NCI-H526 (cell line): Measurements from ENCODE around the gene TLX2.
A peak's percentile ranks its signal among the peaks of the same experiment; 100 is the strongest.
"Not testable (repeated sequence)": the region's sequence is repeated elsewhere in the genome, so short reads cannot be mapped to it uniquely, and the experiment has no call there.

Source experiments
- DNase-seq, 2 experiments: peaks; one replicate each; lab custom pipeline; 2025; lab: John Stamatoyannopoulos, UW

TLX2 gene

DNA sequence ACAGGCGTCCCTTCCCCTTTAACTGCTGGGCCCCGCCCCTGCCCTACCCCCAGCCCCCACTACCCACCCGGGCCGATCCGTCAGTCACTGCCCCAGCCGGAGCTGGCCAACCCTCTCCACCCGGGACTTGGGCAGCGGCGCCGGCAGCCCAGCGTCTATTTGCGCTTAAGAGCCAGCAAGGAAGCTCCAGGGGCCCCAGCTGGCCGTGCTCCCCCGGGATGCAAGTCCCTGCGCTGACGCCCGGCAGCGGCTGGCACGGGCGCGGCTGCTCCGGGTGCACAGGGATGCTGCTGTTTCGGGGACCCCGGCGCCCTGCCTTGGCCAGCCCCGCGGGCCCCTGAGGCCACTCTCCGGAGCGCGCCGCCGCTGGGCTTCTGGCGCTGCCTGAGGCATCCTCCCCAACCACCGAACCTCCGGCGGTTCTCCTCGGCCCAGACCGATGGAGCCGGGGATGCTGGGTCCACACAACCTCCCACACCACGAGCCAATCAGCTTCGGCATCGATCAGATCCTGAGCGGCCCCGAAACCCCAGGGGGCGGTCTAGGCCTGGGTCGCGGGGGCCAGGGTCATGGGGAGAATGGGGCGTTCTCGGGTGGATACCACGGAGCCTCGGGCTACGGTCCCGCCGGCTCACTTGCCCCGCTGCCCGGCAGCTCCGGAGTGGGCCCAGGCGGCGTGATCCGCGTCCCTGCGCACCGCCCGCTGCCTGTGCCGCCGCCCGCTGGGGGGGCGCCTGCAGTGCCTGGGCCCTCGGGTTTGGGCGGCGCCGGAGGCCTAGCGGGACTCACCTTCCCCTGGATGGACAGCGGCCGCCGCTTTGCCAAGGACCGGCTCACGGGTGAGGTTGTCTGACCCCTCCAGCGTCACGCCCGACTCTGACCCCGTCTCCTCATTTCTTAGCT, at the start of gene TLX2:
Gene TLX2, plus strand, starts transcription at position 83 of the 903 bp plus-strand sequence. Its CDS starts 357 bp downstream, at position 440.
- DNase-seq: peak in 1 of 2 experiments; percentile 63

DNA sequence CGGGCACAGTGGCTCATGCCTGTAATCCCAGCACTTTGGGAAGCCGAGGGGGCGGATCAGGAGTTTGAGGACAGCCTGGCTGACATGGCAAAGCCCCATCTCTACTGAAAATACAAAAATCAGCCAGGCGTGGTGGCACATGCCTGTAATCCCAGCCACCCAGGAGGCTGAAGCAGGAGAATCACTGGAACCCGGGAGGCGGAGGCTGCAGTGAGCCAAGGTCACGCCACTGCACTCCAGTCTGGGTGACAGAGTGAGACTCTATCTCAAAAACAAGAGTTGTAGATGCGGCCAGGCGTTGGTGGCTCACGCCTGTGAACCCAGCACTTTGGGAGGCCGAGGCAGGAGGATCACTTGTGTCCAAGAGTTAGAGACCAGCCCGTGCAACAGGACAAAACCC, 43.5 kb upstream of the TLX2 start:
- DNase-seq: not testable (repeated sequence)

DNA sequence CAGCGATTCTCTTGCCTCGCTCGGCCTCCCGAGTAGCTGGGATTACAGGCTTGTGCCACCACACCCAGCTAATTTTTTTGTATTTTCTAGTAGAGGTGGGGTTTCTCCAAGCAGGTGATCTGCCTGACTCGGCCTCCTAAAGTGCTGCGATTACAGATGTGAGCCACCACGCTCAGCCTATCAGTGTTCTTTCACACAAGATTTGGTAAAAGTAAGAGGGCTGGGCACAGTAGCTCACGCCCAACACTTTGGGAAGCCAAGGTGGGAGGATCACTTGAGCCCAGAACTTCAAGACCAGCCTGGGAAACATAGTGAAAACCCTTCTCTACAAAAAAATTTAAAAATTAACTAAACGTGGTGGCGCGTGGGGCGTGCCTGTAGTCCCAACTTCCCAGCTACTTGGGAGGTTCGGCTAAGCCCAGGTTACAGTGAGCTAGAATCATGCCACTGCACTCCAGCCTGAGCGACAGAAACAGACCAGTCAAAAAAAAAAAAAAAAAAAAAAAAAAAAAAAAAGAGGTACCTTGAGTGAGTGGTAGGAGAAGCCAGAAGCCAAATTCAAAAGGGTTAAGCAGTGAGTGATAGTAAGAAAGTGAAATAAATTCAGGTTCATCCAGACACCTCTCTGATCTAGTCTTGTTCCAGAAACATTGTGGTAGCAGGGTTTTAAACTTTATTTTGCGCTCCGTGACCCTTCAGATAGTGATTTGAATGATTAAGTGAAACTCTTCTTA, 42.8 kb upstream of the TLX2 start:
- no peak for DNase-seq

DNA sequence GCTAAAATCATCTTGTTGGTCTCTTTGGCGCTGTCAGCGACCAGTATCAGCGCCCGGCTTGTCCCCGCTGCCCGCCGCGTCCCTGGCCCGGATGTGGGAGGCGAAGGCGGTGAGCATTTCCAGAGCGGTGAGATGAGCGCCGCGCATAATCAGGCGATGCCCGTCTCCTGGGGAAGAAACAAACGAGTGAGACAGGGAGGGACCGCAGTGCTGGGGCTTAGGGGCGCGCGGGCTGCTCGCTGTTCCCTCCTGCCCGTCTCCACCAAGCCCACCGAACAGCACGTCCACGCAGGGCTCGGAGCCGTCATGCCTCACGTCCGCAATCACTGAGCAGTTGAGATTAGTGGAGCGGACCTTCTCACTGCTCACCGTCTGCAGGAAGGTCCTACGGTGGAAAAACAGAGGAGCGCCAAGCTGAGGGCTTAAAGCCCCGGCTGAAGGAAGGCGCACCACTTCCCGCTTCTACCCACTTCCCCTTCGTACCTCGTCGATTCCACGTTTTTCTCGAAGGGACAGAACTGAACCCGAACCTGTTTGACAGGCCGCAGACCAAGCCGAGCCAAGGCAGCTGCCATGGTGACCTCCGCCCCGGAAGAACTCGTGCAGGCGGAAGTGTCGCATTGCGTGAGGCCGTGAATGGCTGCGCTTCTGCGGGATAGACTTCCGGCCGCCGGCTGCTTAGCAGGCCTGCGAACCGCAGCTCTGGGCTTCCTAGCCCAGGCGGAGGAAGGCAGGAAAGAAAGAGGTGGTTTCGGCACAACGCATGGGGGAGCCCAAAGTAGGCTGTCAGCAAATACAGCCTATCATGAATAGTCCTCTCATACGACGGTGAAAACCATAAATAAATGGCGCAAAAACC, 41.9 kb upstream of the TLX2 start, which contains the start of gene MRPL53:
Gene MRPL53, minus strand, starts transcription at position 595 of the 859 bp plus-strand sequence. Its CDS starts 20 bp downstream, at position 575.
- peak; percentile 87 to 95 for DNase-seq

DNA sequence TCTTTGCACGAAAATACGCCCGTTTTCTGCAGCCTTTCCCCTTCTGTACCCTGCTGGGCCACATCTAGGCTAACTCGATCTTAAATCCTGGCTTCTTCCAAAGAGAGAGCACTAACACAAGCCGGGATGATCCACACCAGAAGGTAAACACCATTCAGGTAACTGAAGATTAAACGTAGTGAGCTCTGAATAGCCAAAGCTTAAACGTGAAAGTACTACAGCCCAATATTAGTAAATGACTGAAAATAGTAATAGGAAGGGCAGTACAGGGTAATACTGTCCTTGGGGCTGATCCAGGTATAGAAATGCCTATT, 41.3 kb upstream of the TLX2 start:
- no peak for DNase-seq

DNA sequence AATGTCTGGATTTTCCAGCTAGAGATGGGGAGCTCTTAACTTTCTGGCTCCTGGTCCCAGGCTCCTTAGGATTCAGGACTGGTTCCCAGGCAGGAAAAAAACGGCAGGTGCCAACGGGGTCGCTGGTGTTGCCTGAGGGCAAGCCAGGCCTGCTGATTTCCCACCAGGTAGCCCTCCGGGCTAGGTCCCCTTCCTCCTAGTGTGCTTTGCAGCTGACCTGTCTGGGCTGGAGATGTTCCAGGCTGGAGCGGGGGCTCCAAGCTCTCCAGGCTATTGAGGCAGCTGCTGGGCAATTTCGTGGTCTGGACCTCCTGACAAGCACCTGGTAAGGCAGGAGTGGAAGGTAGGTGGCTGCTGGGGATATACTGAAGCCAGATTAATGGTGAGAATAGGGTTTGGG, 39.8 kb upstream of the TLX2 start:
- no peak for DNase-seq

DNA sequence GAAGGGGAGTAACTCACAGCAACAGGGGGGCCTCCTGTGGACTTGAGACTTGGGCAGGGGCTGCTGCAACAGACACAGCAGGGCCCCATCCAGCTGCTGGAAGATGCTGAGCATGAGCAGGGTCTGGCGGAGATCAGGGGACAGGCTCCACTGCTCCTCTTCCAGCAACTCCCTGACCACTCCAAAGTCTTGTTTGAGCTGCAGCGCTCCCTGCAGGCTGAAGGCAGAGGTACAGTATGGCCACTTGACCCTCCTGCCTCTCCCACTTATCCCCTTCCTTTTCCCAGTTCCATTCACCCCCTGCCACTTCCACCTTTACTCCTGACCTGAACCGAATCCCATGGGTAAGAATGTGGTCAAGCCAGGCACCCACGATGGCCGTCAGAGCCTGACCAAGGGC, 39.4 kb upstream of the TLX2 start:
- peak in 1 of 2 experiments; percentile 9 for DNase-seq

DNA sequence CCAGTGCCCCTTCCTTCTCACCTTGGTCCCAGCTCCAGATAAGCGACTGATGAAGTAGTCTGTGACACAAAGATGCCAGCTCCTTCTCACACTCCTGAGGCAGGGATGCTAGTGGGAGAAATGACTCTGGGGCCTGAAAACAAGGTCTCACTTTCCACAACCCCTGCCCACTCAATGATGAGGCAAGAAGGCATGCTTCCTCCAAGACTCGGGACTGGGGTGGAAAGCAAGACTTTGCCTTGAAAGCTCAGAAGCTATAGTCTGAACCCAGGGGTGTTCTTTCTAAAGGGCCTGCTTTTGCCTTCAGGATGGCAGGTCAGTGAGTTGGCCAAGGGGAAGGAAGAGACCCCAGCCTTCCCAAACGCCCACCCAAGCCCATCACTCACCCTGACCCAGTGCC, 32.8 kb upstream of the TLX2 start:
- DNase-seq: no peak

DNA sequence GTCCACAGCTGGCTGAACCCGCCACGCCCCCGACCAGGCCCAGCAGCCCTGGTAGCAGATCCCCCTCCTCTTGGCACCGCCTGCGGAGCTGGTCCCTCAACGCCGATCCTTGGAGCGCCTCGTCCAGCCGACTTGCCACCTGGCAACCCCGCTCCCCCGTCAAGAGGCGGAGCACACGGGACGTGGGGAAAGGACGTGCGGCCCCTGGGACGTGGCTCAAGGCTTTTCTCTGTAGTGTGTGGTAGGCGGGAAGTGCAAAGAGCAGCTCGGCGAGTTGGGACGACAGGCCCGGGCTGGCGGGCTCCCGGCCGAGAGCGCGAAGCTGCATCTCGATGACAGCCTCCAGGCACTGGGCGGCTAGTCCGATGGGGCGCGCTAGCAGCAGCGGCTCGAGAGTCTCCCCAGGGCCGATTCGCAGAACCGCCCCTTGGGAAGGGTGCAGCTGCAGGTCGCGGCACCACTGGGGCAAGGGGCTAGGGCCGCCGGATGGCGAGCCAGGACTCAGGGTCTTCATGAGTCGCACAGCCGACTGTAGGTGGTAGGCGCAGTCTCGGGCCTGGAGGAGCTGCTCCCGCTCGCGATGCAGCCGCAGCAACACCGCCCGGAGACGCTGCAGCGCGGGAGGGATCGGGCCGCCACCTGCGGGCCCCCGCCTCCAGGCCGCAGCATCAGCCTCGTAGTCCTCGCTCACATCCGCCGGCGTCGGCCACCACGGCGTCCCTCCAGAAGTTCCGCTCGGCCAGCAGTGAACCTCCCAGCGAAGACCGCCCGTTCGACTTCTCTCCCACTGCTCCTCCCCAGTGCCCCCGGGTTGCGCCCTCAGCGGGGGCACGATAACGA, 32.1 kb upstream of the TLX2 start:
- DNase-seq: peak in 1 of 2 experiments; percentile 77

DNA sequence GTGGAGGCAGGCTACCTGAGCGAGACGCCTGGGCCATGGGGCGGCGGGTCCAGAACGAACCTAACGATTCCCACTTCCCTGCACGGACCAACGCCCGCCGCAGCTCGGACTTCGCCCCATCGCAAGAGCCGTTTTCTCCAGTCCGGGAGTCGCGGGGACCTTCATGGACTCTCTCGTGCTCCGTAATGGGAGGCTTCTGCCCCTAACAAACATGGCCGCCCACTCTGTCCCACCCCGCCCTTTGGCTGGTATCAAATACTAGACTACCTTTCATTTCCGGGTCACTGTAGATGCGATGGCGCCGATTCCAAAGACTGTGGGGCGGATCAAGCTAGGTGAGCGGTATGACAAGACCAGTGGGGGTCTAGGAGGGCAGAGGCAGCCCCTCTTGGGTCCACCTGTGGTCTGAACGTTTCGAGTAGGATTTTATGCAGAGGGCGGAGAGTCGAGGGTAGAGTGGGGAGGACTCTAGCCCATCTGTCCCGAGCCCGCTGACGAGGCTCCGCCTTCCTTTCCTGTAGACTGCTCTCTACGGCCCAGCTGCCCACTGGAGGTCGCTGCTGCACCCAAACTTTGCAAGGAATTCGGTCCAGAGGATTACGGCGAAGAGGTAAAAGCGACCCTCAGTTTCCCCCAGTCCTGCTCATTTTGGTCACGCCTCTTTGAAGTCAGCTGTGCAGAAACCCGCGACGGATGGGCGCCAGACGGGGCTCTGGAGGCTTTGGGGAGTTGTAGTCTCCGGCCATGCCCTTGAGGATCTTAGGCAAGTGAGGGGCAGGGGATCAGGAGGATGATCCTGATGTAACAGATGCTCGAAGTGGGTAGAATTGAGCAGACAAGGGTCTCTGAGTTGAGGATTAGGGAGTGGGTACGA, 31.2 kb upstream of the TLX2 start, which contains the start of the genes CCDC142 and TTC31:
Gene CCDC142, minus strand, starts transcription at position 198 of the 874 bp plus-strand sequence. Its CDS starts 161 bp downstream, at position 37.
Gene TTC31, plus strand, starts transcription at position 281 of the 874 bp plus-strand sequence. Its CDS starts 15 bp downstream, at position 296.
- peak; percentile 95 to 96 for DNase-seq

DNA sequence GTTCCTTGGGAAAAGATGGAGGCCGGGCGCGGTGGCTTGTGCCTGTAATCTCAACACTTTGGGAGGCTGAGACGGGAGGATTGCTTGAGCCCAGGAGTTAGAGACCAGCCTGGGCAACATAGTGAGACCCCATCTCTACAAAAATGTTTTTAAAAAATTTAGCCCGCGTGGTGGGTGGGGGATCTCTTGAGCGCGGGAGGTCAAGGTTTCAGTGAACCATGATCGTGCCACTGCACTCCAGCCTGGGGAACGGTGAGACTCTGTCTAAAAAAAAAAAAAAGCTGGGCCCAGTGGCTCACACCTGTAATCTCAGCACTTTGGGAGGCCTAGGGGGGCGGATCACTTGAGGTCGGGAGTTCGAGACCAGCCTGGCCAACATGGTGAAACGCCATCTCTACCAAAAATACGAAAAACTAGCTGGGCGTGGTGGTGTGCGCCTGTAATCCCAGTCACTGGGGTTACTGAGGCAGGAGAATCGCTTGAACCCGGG, 30.5 kb upstream of the TLX2 start:
- not testable (repeated sequence) for DNase-seq

DNA sequence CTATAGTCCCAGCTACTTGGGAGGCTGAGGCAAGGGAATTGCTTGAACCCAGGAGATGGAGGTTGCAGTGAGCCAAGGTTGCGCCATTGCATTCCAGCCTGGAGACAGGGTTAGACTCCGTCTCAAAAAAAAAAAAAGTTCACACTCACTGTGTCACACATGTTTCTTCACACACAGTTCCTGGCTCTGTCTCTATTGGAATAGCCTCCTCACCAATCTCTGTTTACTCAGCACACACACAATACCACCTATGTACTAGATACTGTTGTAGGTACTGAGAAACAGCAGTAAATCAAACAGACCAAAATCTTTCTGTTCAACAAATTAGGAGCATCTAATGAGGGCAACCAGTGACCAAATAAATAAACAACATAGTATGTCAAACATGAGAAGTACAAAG, 28.1 kb upstream of the TLX2 start:
- no peak for DNase-seq

DNA sequence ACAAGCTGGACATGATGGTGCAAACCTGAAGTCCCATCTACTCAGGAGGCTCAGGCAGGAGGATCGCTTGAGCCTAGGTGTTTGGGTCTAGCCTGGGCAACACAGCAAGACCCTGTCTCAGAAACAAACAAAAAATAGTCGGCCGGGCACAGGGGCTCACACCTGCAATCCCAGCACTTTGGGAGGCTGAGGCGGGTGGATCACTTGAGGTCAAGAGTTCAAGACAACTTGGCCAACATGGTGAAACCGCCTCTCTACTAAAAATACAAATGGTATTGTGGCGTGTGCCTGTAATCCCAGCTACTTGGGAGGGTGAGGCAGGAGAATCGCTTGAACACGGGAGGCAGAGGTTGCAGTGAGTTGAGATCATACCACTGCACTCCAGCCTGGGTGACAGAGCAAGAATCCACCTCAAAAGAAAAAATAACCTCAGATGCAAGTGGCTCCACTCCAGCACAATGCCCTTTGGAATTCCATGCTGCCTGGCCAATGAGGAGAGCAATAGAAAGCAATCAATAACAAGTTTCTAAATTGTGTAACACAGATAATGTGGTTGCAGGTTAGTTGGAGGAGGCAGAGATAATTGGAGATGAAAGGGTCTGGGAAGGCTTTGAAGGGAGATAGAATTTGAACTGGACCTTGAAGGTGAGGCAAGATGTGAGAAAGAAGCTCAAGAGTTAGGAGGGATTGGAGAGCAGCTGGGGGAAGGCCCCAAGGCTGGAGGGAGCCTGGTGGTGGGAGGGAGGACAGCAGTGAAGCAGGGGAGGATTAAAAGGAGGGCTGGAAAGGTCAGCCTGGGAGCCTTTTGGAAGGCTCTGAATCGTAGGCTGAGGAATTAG, 25.4 kb upstream of the TLX2 start:
- DNase-seq: no peak

DNA sequence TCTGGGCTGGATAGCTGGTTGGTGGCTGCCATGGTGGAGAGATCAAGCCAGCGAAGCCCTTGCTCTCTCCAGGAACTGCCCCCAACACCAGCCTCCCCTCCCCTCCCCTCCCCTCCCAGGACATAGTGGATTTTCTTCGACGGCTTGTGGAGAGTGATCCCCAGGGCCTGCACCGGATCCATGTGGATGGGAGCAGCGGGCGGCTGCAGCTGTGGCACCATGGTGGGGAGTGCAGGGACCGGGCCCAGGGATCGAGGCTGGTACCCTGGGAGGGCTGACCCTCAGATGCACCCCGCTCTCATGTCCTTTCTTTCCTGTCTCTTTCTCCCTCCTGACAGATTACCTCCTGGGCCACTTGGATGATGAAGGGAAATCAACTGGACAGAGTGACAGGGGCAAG, 24.3 kb upstream of the TLX2 start:
- DNase-seq: no peak

DNA sequence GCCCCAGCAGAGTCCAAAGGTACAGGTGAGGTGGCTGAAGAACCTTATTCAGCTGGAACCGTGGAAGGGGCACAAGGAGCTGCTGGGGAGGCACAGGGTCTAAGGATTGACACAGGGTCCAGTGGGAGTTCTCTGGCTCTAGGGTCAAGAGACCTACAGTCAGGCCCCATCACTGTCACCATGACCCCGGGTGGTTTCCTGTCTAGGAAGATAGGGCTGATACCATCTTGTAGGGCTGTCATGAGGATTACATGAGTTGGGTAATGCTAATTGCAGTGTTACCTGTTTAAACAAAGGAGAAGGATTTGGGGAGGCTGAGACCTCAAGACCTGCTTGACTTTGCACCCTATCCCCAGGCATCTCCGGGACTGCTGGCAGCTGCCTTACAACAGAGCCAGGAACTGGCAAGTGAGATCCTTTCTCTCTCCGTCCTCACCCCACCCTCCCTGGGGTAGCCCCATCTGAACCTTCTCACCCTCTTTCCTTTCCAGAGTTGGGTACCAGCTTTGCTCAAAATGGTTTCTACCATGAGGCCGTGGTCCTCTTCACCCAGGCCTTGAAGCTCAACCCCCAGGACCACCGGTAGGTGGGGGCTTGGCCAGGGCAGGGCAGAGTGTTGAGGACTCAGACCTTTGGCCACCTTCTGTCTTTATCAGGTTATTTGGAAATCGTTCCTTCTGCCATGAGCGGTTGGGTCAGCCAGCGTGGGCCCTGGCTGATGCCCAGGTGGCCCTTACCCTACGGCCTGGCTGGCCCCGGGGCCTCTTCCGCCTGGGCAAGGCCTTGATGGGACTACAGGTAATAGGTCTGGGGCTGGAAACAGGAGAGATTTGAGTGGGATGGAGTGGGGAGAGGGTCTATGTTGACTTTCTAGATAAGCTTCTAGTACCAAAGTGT, 22.4 kb upstream of the TLX2 start:
- no peak for DNase-seq

DNA sequence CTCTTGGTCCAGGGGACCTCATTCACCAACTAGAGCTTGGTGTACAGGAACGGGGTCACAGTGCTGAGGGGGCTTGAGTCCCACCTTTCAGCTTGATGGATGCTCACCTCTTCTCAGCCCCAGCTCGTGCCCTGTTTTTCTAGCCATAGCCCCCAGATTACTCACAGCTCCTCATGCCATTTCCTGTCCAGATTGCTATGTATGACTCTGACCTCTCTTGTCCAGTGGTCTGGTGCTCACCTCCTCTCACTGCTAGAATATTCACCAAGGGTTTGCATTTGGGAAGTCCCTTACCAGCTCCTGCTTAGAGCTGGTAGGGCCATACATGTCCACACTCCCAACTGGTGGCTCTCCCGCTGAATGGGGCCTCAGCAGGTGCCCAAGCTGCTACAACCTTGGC, 20.7 kb upstream of the TLX2 start:
- no peak for DNase-seq

DNA sequence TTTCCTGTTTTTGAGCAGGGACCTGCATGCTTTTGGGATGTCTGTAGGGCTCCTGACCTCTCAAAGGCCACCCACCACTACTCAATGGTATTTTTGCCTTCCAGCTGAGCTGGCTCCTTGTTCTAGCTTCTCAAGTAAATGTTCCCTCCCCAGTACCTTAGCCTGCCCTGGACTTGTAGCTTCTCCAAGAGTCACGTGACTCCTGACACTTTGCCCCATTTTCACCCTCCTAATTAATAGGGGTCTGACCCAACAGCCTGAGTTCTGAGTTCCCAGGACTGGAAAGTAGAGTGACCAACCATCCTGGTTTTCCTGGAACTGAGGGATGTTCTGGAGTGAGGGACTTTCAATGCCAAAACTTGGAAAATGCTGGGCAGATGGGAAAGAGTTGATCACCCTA, 18.8 kb upstream of the TLX2 start:
- DNase-seq: no peak
